ENCODE results near the gene CCDC188. TPM values are rescaled to one million over a fixed set of nuclear protein-coding genes. Genes with fewer than 3 reads are reported as not detected.

CCDC188 gene
- total RNA-seq, 4 donors from 2014 or later = 2.1 TPM; not detected in 3

- Histone ChIP-seq H3K4me3 (no peak overlapping the region), H3K27ac (no peak overlapping the region), H3K36me3 (peaks cover 10 to 38% (median 14%) of the 10 kb centered on the region in 3 donors), H3K27me3 (no peaks in the 10 kb centered on the region), H3K9me3 (no peaks in the 10 kb centered on the region), H3K4me1 (peaks cover 21 to 33% (median 23%) of the 10 kb centered on the region in 3 donors)
- intact Hi-C loops (cut with DNase I) = no loop called here
- WGBS, 2 donors = 26 to 29% methylated on average over 7 to 12 of the region's 18 CpGs
- TF ChIP-seq POLR2A (IDR thresholded peaks at IDR 0.05) = no peak
- peak in 5 of 6 experiments; percentile 18 to 61 (median 29) for TF ChIP-seq CTCF (IDR thresholded peaks at IDR 0.05)
- no peak for DNase-seq
Observed at GRCh38 chr22:20128902-20129746, 21.7 kb downstream of the CCDC188 start.

GRCh38 chr22:20128619-20128901, 22.3 kb downstream of the CCDC188 start:
- no peaks in the 10 kb centered on the region for H3K27me3 ChIP-seq
- H3K4me3 ChIP-seq = no peak overlapping the region
- intact Hi-C loops (cut with DNase I) = no loop called here
- no peak for TF ChIP-seq POLR2A (IDR thresholded peaks at IDR 0.05)
- peaks cover 10 to 44% (median 14%) of the 10 kb centered on the region in 3 donors for H3K36me3 ChIP-seq
- H3K27ac ChIP-seq = no peak overlapping the region
- DNase-seq = no peak
- WGBS, 2 donors = 60 to 64% methylated on average over 1 to 2 of the region's 2 CpGs
- H3K9me3 ChIP-seq = no peaks in the 10 kb centered on the region
- H3K4me1 ChIP-seq = peaks cover 17 to 27% (median 18%) of the 10 kb centered on the region in 3 donors

- peaks cover 13 to 22% (median 15%) of the 10 kb centered on the region in 3 donors for H3K4me1 ChIP-seq
- intact Hi-C loops (cut with DNase I) = no loop called here
- DNase-seq = no peak
- TF ChIP-seq CTCF (IDR thresholded peaks at IDR 0.05) = no peak
- TF ChIP-seq POLR2A (IDR thresholded peaks at IDR 0.05) = no peak
- no peaks in the 10 kb centered on the region for H3K9me3 ChIP-seq
- no peak overlapping the region for H3K27ac ChIP-seq
- H3K4me3 ChIP-seq = no peak overlapping the region
- no peaks in the 10 kb centered on the region for H3K27me3 ChIP-seq
- WGBS, 2 donors = 54 to 85% methylated on average over 7 to 11 of the region's 17 CpGs
- peaks cover 10 to 47% (median 14%) of the 10 kb centered on the region in 3 donors for H3K36me3 ChIP-seq
Observed at GRCh38 chr22:20127869-20128618, 22.8 kb downstream of the CCDC188 start.

GRCh38 chr22:20127318-20127868, 23.5 kb downstream of the CCDC188 start:
- Histone ChIP-seq H3K4me1 (peaks cover 6 to 15% (median 8%) of the 10 kb centered on the region in 3 donors), H3K36me3 (peaks cover 10 to 48% (median 14%) of the 10 kb centered on the region in 3 donors), H3K9me3 (no peaks in the 10 kb centered on the region), H3K27ac (no peak overlapping the region), H3K27me3 (no peaks in the 10 kb centered on the region), H3K4me3 (no peak overlapping the region)
- no peak for DNase-seq
- TF ChIP-seq POLR2A (IDR thresholded peaks at IDR 0.05) (no peak), CTCF (IDR thresholded peaks at IDR 0.05) (no peak)
- intact Hi-C loops (cut with DNase I) = no loop called here
- 28 to 50% methylated on average over 9 of the region's 15 CpGs for WGBS, 2 donors

- TF ChIP-seq POLR2A (IDR thresholded peaks at IDR 0.05) (no peak), CTCF (IDR thresholded peaks at IDR 0.05) (no peak)
- DNase-seq = no peak
- H3K27ac ChIP-seq = no peak overlapping the region
- H3K27me3 ChIP-seq = no peaks in the 10 kb centered on the region
- no peak overlapping the region for H3K4me3 ChIP-seq
- H3K36me3 ChIP-seq = peaks cover 10 to 58% (median 19%) of the 10 kb centered on the region in 3 donors
- 85% methylated on average over 16 to 17 of the region's 19 CpGs for WGBS, 2 donors
- peaks cover 5 to 16% (median 5%) of the 10 kb centered on the region in 3 donors for H3K4me1 ChIP-seq
- intact Hi-C loops (cut with DNase I) = no loop called here
- no peaks in the 10 kb centered on the region for H3K9me3 ChIP-seq
Observed at GRCh38 chr22:20126284-20127029, 24.4 kb downstream of the CCDC188 start.
